Measurements from ENCODE around the gene GJB4.

Gene GJB4

DNA sequence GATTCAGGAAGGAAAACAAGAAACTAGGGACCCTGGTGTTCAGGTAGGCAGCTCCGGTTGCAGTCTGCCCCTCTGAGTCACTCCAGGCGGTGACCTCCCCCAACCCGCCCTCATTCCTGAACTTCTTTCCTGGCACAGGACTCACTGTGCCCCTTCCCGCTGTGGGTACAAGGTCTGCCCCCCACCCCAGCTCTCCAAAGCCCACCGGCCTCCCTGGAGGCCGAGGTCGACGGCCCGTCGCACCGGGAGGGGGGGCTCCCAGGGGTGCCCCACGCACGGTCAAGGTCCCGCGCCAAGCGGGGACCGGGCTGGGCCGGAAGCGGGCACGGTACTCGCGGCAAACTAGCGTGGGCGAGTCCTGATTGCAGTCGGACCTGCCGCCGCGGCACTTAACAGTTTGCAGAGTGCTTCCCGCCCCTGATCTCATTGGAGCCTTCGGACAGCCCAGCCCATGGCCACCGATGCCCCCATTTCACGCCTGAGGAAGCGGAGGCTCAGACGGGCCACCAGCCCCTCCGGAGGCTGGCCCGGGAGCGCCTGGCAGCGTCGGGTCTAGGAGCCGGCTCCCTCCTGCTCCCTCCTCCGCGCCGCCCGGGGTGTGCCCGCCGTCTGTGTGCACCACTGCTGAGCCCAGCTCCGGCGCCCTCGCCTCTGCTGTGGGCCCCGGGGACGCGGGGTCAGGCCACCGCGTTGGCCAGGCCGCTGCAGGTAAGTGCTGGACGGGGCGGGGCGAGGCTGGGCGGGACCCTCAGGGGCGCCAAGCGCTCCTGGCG is 21.7 kb downstream of the GJB4 start, which contains the start of gene GJB3:
TSS of gene GJB3 (plus strand) at position 144 of the 773 bp plus-strand sequence. CDS start 3,549 bp downstream, outside the sequence.
- DNase-seq (ENCODE audit: insufficient read length, low spot score) (no peak), FAIRE-seq (no peak)
- TF ChIP-seq POLR2A (IDR thresholded peaks at IDR 0.05; ENCODE audit: low read depth, low read length) (no peak), POLR2AphosphoS5 (IDR thresholded peaks at IDR 0.05; ENCODE audit: low read depth, low read length) (no peak), PAX5 (IDR thresholded peaks at IDR 0.05; ENCODE audit: insufficient read depth, low read length, severe bottlenecking) (no peak), POU2F2 (IDR thresholded peaks at IDR 0.05; ENCODE audit: low read depth, low read length) (no peak), SPI1 (IDR thresholded peaks at IDR 0.05; ENCODE audit: low read depth, low read length) (no peak), TAF1 (IDR thresholded peaks at IDR 0.05; ENCODE audit: low read depth, low read length) (no peak)

DNA sequence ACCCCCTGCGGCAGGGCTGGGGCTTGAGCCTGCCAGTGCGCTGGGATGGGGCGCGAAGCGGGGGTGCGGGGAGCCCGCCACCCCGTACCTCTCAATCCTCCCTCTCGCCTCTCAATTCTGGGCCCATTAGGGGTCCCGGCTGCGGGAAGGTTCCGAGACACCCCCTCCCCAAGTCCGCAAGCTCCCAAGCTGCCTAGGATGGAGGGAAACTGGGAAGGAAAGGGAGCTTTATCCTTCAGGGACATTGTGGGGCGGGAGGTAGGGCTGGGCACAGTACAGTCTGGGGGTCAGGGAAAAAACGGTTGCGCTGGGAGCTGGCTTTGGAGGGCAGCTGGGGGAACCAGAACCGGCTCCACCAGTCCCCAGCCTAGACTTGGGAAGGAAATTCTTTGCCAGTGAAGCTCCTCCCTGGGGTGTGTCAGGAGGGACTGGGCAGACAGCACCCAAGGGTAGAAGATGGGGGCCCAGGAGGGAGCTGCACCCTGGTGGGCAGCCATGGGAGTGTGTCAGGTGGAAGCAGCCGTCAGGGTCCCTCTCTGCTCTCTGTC is 22.4 kb downstream of the GJB4 start:
- no peak for FAIRE-seq
- no peak for DNase-seq (ENCODE audit: insufficient read length, low spot score)
- TF ChIP-seq POLR2AphosphoS5 (IDR thresholded peaks at IDR 0.05; ENCODE audit: low read depth, low read length) (no peak), SPI1 (IDR thresholded peaks at IDR 0.05; ENCODE audit: low read depth, low read length) (no peak), PAX5 (IDR thresholded peaks at IDR 0.05; ENCODE audit: insufficient read depth, low read length, severe bottlenecking) (no peak), POU2F2 (IDR thresholded peaks at IDR 0.05; ENCODE audit: low read depth, low read length) (no peak), TAF1 (IDR thresholded peaks at IDR 0.05; ENCODE audit: low read depth, low read length) (no peak), POLR2A (IDR thresholded peaks at IDR 0.05; ENCODE audit: low read depth, low read length) (no peak)

DNA sequence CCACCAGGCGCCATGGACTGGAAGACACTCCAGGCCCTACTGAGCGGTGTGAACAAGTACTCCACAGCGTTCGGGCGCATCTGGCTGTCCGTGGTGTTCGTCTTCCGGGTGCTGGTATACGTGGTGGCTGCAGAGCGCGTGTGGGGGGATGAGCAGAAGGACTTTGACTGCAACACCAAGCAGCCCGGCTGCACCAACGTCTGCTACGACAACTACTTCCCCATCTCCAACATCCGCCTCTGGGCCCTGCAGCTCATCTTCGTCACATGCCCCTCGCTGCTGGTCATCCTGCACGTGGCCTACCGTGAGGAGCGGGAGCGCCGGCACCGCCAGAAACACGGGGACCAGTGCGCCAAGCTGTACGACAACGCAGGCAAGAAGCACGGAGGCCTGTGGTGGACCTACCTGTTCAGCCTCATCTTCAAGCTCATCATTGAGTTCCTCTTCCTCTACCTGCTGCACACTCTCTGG is 25.2 kb downstream of the GJB4 start:
- no peak for TF ChIP-seq POU2F2 (IDR thresholded peaks at IDR 0.05; ENCODE audit: low read depth, low read length)
- TF ChIP-seq PAX5 (IDR thresholded peaks at IDR 0.05; ENCODE audit: insufficient read depth, low read length, severe bottlenecking), result no peak
- TF ChIP-seq POLR2AphosphoS5 (IDR thresholded peaks at IDR 0.05; ENCODE audit: low read depth, low read length), result no peak
- no peak for TF ChIP-seq POLR2A (IDR thresholded peaks at IDR 0.05; ENCODE audit: low read depth, low read length)
- no peak for TF ChIP-seq TAF1 (IDR thresholded peaks at IDR 0.05; ENCODE audit: low read depth, low read length)
- TF ChIP-seq SPI1 (IDR thresholded peaks at IDR 0.05; ENCODE audit: low read depth, low read length), result no peak
- FAIRE-seq (no peak), DNase-seq (ENCODE audit: insufficient read length, low spot score) (no peak)

DNA sequence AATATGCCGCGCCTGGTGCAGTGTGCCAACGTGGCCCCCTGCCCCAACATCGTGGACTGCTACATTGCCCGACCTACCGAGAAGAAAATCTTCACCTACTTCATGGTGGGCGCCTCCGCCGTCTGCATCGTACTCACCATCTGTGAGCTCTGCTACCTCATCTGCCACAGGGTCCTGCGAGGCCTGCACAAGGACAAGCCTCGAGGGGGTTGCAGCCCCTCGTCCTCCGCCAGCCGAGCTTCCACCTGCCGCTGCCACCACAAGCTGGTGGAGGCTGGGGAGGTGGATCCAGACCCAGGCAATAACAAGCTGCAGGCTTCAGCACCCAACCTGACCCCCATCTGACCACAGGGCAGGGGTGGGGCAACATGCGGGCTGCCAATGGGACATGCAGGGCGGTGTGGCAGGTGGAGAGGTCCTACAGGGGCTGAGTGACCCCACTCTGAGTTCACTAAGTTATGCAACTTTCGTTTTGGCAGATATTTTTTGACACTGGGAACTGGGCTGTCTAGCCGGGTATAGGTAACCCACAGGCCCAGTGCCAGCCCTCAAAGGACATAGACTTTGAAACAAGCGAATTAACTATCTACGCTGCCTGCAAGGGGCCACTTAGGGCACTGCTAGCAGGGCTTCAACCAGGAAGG is 25.8 kb downstream of the GJB4 start:
- TF ChIP-seq PAX5 (IDR thresholded peaks at IDR 0.05; ENCODE audit: insufficient read depth, low read length, severe bottlenecking), result no peak
- TF ChIP-seq TAF1 (IDR thresholded peaks at IDR 0.05; ENCODE audit: low read depth, low read length), result no peak
- TF ChIP-seq SPI1 (IDR thresholded peaks at IDR 0.05; ENCODE audit: low read depth, low read length), result no peak
- TF ChIP-seq POLR2AphosphoS5 (IDR thresholded peaks at IDR 0.05; ENCODE audit: low read depth, low read length), result no peak
- no peak for TF ChIP-seq POLR2A (IDR thresholded peaks at IDR 0.05; ENCODE audit: low read depth, low read length)
- TF ChIP-seq POU2F2 (IDR thresholded peaks at IDR 0.05; ENCODE audit: low read depth, low read length), result no peak
- DNase-seq (ENCODE audit: insufficient read length, low spot score) (no peak), FAIRE-seq (no peak)

DNA sequence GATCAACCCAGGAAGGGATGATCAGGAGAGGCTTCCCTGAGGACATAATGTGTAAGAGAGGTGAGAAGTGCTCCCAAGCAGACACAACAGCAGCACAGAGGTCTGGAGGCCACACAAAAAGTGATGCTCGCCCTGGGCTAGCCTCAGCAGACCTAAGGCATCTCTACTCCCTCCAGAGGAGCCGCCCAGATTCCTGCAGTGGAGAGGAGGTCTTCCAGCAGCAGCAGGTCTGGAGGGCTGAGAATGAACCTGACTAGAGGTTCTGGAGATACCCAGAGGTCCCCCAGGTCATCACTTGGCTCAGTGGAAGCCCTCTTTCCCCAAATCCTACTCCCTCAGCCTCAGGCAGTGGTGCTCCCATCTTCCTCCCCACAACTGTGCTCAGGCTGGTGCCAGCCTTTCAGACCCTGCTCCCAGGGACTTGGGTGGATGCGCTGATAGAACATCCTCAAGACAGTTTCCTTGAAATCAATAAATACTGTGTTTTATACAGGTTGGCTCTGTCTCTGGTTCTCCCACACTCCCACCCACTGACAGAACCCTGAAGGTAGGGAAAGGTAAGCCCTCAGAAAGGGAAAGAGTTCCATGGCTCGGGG is 26.4 kb downstream of the GJB4 start:
- no peak for DNase-seq (ENCODE audit: insufficient read length, low spot score)
- FAIRE-seq, result no peak
- TF ChIP-seq POU2F2 (IDR thresholded peaks at IDR 0.05; ENCODE audit: low read depth, low read length) (no peak), TAF1 (IDR thresholded peaks at IDR 0.05; ENCODE audit: low read depth, low read length) (no peak), POLR2AphosphoS5 (IDR thresholded peaks at IDR 0.05; ENCODE audit: low read depth, low read length) (no peak), POLR2A (IDR thresholded peaks at IDR 0.05; ENCODE audit: low read depth, low read length) (no peak), PAX5 (IDR thresholded peaks at IDR 0.05; ENCODE audit: insufficient read depth, low read length, severe bottlenecking) (no peak), SPI1 (IDR thresholded peaks at IDR 0.05; ENCODE audit: low read depth, low read length) (no peak)

DNA sequence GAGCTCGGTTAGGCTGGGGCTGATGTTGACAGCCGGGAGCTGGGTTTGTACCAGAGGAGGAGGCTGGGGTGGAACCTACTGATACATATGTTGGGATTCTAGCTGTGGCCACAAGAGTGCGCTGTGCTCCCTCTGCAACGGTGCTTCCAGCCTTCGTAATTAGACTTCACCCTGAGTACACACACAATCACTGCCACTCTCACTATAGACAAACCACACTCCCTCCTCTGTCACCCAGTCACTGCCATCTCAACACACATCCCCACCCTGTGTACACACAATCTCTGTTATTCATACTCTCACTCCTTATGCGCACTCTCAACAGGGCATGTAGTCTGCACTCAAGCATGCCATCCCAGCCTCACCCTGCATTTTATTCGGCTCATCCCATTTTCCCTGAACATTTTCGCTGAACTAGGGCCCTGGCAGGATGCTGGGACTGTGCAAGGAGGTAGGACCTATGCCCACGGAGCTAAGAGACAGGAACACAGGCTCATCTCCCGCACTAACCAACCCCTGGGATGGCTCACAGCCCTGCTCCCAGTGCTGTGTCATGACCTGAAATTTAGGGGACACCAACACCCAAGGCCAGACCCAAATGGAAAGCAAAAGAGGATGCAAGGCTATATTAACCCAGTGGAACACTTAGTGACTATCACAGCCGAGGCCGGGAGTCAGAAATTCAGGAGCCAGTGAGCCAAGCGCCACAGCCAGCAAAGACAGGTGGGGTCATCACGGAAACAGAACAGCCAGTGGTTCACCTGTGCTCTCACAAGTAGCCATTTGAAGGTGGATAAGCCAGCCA is 27.2 kb downstream of the GJB4 start:
- FAIRE-seq (peak; percentile 96), DNase-seq (ENCODE audit: insufficient read length, low spot score) (peak; percentile 71)
- no peak for TF ChIP-seq PAX5 (IDR thresholded peaks at IDR 0.05; ENCODE audit: insufficient read depth, low read length, severe bottlenecking)
- no peak for TF ChIP-seq POLR2AphosphoS5 (IDR thresholded peaks at IDR 0.05; ENCODE audit: low read depth, low read length)
- TF ChIP-seq POU2F2 (IDR thresholded peaks at IDR 0.05; ENCODE audit: low read depth, low read length), result no peak
- no peak for TF ChIP-seq SPI1 (IDR thresholded peaks at IDR 0.05; ENCODE audit: low read depth, low read length)
- TF ChIP-seq POLR2A (IDR thresholded peaks at IDR 0.05; ENCODE audit: low read depth, low read length), result no peak
- TF ChIP-seq TAF1 (IDR thresholded peaks at IDR 0.05; ENCODE audit: low read depth, low read length), result no peak

DNA sequence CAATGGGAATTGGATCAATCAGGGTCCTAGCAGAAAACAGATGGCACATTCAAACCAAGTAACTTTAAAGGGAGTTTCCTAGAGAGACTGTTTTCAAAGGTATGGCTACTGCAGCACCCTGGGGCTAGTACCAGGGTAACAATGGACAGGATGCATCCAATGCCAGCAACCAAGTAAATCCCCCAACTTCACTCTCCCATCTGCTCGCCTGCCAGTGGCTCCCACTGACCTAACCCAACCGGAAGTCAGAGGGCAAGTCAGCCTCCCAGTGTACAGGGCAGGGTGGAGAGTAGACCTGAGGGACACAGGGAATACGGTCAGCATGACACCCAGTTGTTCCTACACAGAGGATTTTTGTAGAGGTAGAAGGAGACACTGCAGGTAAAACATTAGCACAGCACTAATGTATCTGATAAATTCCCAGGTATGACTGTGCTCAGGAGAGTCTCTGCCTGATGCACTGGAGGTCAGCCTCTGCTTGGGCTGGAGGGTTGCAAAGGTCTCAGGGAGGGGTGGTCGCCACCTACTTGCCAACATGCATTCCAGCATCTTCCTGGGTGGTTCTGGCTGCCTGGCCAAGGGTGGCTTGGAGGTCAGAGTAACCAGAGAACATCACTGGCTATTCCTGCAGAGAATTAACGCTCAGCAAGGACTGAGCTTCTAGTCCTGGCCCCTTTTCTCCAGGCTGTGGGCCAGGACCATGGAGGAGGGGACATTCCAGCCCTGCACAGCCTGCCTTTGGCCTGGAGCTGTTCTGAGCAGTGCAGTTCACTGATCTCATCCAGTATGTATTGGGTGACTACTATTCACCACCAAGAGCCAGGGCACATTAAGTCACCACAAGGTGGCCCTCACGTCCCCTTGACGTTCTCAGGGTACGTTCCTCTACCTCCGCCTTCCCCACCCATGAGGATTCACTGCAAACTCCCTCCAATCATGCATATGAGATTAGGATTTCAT is 28.2 kb downstream of the GJB4 start:
- DNase-seq (ENCODE audit: insufficient read length, low spot score) (no peak), FAIRE-seq (peak; percentile 57)
- TF ChIP-seq SPI1 (IDR thresholded peaks at IDR 0.05; ENCODE audit: low read depth, low read length), result no peak
- no peak for TF ChIP-seq POLR2A (IDR thresholded peaks at IDR 0.05; ENCODE audit: low read depth, low read length)
- no peak for TF ChIP-seq POU2F2 (IDR thresholded peaks at IDR 0.05; ENCODE audit: low read depth, low read length)
- TF ChIP-seq PAX5 (IDR thresholded peaks at IDR 0.05; ENCODE audit: insufficient read depth, low read length, severe bottlenecking), result no peak
- TF ChIP-seq TAF1 (IDR thresholded peaks at IDR 0.05; ENCODE audit: low read depth, low read length), result no peak
- no peak for TF ChIP-seq POLR2AphosphoS5 (IDR thresholded peaks at IDR 0.05; ENCODE audit: low read depth, low read length)

Data from GM12891 (cell line).